Spinal cord (tissue), 10 donors: ENCODE results near the gene NFIX. TPM values are rescaled to one million over a fixed set of nuclear protein-coding genes. Genes with fewer than 3 reads are reported as not detected.

Source experiments
- DNase-seq, 6 donors: peaks; one replicate each; pipeline versions ENCODE4 v3.0.0 to v3.0.0-alpha.2; 2013 to 2015; ENCODE audit warnings: low spot score in 6 of 6, low read depth in 4 of 6
- H3K27ac ChIP-seq: one replicate; pipeline ENCODE4 v1.5.1; 2013; ENCODE audit warnings: low read depth, low read length, control low read depth
- H3K27me3 ChIP-seq: one replicate; pipeline ENCODE4 v1.6.1; 2013; ENCODE audit warnings: low read length; ENCODE audit not compliant: control insufficient read depth, insufficient read depth
- H3K36me3 ChIP-seq: one replicate; pipeline ENCODE4 v1.6.1; 2013; ENCODE audit warnings: low read length; ENCODE audit not compliant: control insufficient read depth, insufficient read depth
- H3K4me1 ChIP-seq: one replicate; pipeline ENCODE4 v1.6.1; 2013; ENCODE audit warnings: low read length; ENCODE audit not compliant: control insufficient read depth, insufficient read depth
- H3K4me3 ChIP-seq: one replicate; pipeline ENCODE4 v1.5.1; 2013; ENCODE audit warnings: low read depth, low read length, control low read depth
- H3K9me3 ChIP-seq: one replicate; pipeline ENCODE4 v1.6.1; 2013; ENCODE audit warnings: low read length; ENCODE audit not compliant: control insufficient read depth, insufficient read depth
- WGBS: methylation state at CpG from one replicate; pipeline ENCODE4 v1.1.5; 2013; ENCODE audit warnings: missing lambda C conversion rate; ENCODE audit not compliant: insufficient coverage; 5-methylcytosine and 5-hydroxymethylcytosine counted together
- long read RNA-seq, 4 donors: transcript quantifications; one replicate each; lab custom pipeline, GENCODE V29; 2026
- polyA plus RNA-seq, 2 donors: library from polyadenylated mRNA; unstranded; fragments of 120-200 nt; gene quantifications; one replicate each; pipeline ENCODE4 v1.2.1, GENCODE V29; 2013; ENCODE audit not compliant: insufficient read length in 2 of 2
- total RNA-seq, 2 donors: library from RNA; depleted of rRNA in 1 of 2; stranded (reverse); fragments of 120-200 nt in 1 of 2; fragments of >200 nt in 1 of 2; gene quantifications; one replicate each; pipeline versions ENCODE4 v1.2.3 to v1.2.4, GENCODE V29; 2013 to 2014
- donor health status: healthy.

NFIX gene
- total RNA-seq (10 to 100 TPM; 53.3 to 61.8 TPM), polyA plus RNA-seq (100 to 1,000 TPM; 175 to 198 TPM)
- long read RNA-seq, donor 1, transcript NFIX-203 (10 exons, 3,143 nt), result major isoform, 5 of 15 reads
- long read RNA-seq, donor 1, partial matches to known transcripts, result 0 of 15 reads
- long read RNA-seq, donor 1, other reads (novel, unspliced or antisense), result 0 of 15 reads
- long read RNA-seq, donor 2, transcript NFIX-203 (10 exons, 3,143 nt), result major isoform, 7 of 54 reads
- long read RNA-seq, donor 2, partial matches to known transcripts, result 41 of 54 reads
- long read RNA-seq, donor 2, other reads (novel, unspliced or antisense), result 0 of 54 reads
- long read RNA-seq, donor 3, transcript NFIX-208 (9 exons, 1,537 nt), result major isoform, 6 of 47 reads
- long read RNA-seq, donor 3, partial matches to known transcripts, result 33 of 47 reads
- long read RNA-seq, donor 3, other reads (novel, unspliced or antisense), result 0 of 47 reads
- long read RNA-seq, donor 4, transcript NFIX-208 (9 exons, 1,537 nt), result major isoform, 5 of 14 reads
- long read RNA-seq, donor 4, partial matches to known transcripts, result 6 of 14 reads
- long read RNA-seq, donor 4, other reads (novel, unspliced or antisense), result 0 of 14 reads

GRCh38 chr19:12994701-12995595 is at the start of gene NFIX:
Gene NFIX (plus strand): TSS chr19:12995475. CDS start chr19:12995838, 363 bp downstream.
- 16% methylated on average over 54 of the region's 84 CpGs for WGBS
- Histone ChIP-seq H3K27ac (peak within 1 kb of the TSS; percentile 82), H3K4me1 (peaks cover 42% of the 10 kb centered on the region), H3K36me3 (peaks cover 28% of the 10 kb centered on the region), H3K4me3 (peak within 1 kb of the TSS; percentile 74), H3K27me3 (peaks cover 3% of the 10 kb centered on the region), H3K9me3 (no peaks in the 10 kb centered on the region)
- peak in 2 of 6 donors; percentile 74 to 85 for DNase-seq

GRCh38 chr19:12945479-12946091 is 49.7 kb upstream of the NFIX start, which contains the start of gene RAD23A:
Gene RAD23A (plus strand): TSS chr19:12945862. CDS start chr19:12945949, 87 bp downstream.
- Histone ChIP-seq H3K4me1 (peaks cover 35% of the 10 kb centered on the region), H3K36me3 (peaks cover 78% of the 10 kb centered on the region)
- under 1% methylated on average over 51 of the region's 62 CpGs for WGBS

GRCh38 chr19:12946092-12946721 is 49.1 kb upstream of the NFIX start:
- WGBS, result under 1% methylated on average over 36 of the region's 40 CpGs
- peak overlapping the region; percentile 73 for H3K4me3 ChIP-seq
- DNase-seq, result peak in 2 of 6 donors; percentile 23 to 69
- H3K9me3 ChIP-seq, result no peaks in the 10 kb centered on the region
- H3K27ac ChIP-seq, result peak overlapping the region; percentile 84
- no peaks in the 10 kb centered on the region for H3K27me3 ChIP-seq
- H3K4me1 ChIP-seq, result peaks cover 29% of the 10 kb centered on the region
- peaks cover 78% of the 10 kb centered on the region for H3K36me3 ChIP-seq

More at GRCh38 chr19:12945479-12946091, 49.7 kb upstream of the NFIX start, which contains the start of gene RAD23A:
- peak; percentile 94 to 99 (median 96) for DNase-seq
- no peaks in the 10 kb centered on the region for H3K9me3 ChIP-seq
- peak within 1 kb of the TSS; percentile 84 for H3K27ac ChIP-seq
- H3K4me3 ChIP-seq, result peak within 1 kb of the TSS; percentile 73
- H3K27me3 ChIP-seq, result no peaks in the 10 kb centered on the region

GRCh38 chr19:12946731-12947496 is 48.4 kb upstream of the NFIX start:
- Histone ChIP-seq H3K4me1 (peaks cover 27% of the 10 kb centered on the region), H3K27me3 (no peaks in the 10 kb centered on the region), H3K4me3 (peak overlapping the region; percentile 73), H3K36me3 (peaks cover 78% of the 10 kb centered on the region), H3K9me3 (no peaks in the 10 kb centered on the region), H3K27ac (peak overlapping the region; percentile 84)
- 42% methylated on average over 3 of the region's 14 CpGs for WGBS
- DNase-seq, result no peak

- Histone ChIP-seq H3K9me3 (no peaks in the 10 kb centered on the region), H3K36me3 (peaks cover 78% of the 10 kb centered on the region), H3K27ac (no peak overlapping the region), H3K4me1 (peaks cover 37% of the 10 kb centered on the region), H3K4me3 (no peak overlapping the region), H3K27me3 (no peaks in the 10 kb centered on the region)
- no peak for DNase-seq
- 81% methylated on average over 26 of the region's 28 CpGs for WGBS
These were observed 47.3 kb upstream of the NFIX start for GRCh38 chr19:12947702-12948611.

- Histone ChIP-seq H3K4me3 (no peak overlapping the region), H3K27ac (no peak overlapping the region), H3K27me3 (no peaks in the 10 kb centered on the region), H3K9me3 (no peaks in the 10 kb centered on the region), H3K36me3 (peaks cover 78% of the 10 kb centered on the region), H3K4me1 (peaks cover 37% of the 10 kb centered on the region)
- no peak for DNase-seq
- 96% methylated on average over 28 of the region's 30 CpGs for WGBS
These were observed 46.5 kb upstream of the NFIX start for GRCh38 chr19:12948612-12949362.

- H3K36me3 ChIP-seq, result peaks cover 77% of the 10 kb centered on the region
- no peak overlapping the region for H3K27ac ChIP-seq
- H3K4me1 ChIP-seq, result peaks cover 42% of the 10 kb centered on the region
- no peak for DNase-seq
- no peaks in the 10 kb centered on the region for H3K27me3 ChIP-seq
- 94% methylated on average over 14 of the region's 16 CpGs for WGBS
- H3K4me3 ChIP-seq, result no peak overlapping the region
- H3K9me3 ChIP-seq, result no peaks in the 10 kb centered on the region
These were observed 45.7 kb upstream of the NFIX start for GRCh38 chr19:12949363-12950283.
